CD4-positive, alpha-beta memory T cell (primary cell): Measurements from ENCODE around the gene IKZF2. TPM values are rescaled to one million over a fixed set of nuclear protein-coding genes. Genes with fewer than 3 reads are reported as not detected.

Experiments
- CTCF ChIA-PET: fragments of 350-600 bp; sonication (Branson Sonifier 250); formaldehyde crosslinking; loops from one replicate; lab custom pipeline; 2021; ENCODE audit warnings: inconsistent platforms; ENCODE audit not compliant: partially characterized antibody; lab: Charles Lee
- POLR2A ChIA-PET: fragments of 350-600 bp; sonication (Branson Sonifier 250); formaldehyde crosslinking; loops from one replicate; lab custom pipeline; 2021; ENCODE audit not compliant: partially characterized antibody; lab: Charles Lee
- DNase-seq, 5 donors: peaks; one replicate each; pipeline versions ENCODE4 v3.0.0 to v3.0.0-alpha.2; 2020 to 2022; ENCODE audit warnings: mixed read lengths in 1 of 5
- H3K27ac ChIP-seq: one replicate; pipeline ENCODE4 v1.7.0; 2013; ENCODE audit warnings: low read depth, low read length
- H3K27me3 ChIP-seq: 2 replicates; pipeline ENCODE4 v1.7.0; 2013; ENCODE audit warnings: mild to moderate bottlenecking, low read length, moderate library complexity; ENCODE audit not compliant: insufficient read depth
- H3K36me3 ChIP-seq: 2 replicates; pipeline ENCODE4 v1.7.0; 2013; ENCODE audit warnings: mild to moderate bottlenecking, low read length, moderate library complexity; ENCODE audit not compliant: insufficient read depth
- H3K4me1 ChIP-seq: 2 replicates; pipeline ENCODE4 v1.7.0; 2013; ENCODE audit warnings: mild to moderate bottlenecking, low read length, moderate library complexity; ENCODE audit not compliant: insufficient read depth
- H3K4me3 ChIP-seq, 2 donors: one replicate each; pipeline ENCODE4 v1.7.0; 2013; ENCODE audit warnings: low read length in 2 of 2, mild to moderate bottlenecking in 1 of 2
- H3K9me3 ChIP-seq, 2 donors: one replicate each; pipeline ENCODE4 v1.7.0; 2013; ENCODE audit warnings: low read length in 2 of 2, control low read depth in 1 of 2; ENCODE audit not compliant: control insufficient read depth in 1 of 2
- H3K27ac Mint-ChIP-seq, 7 donors: one replicate each; pipeline ENCODE4 v1.8.0; 2020 to 2021; ENCODE audit warnings: mixed read lengths in 7 of 7, mild to moderate bottlenecking in 6 of 7, inconsistent platforms in 3 of 7, moderate library complexity in 3 of 7
- H3K27me3 Mint-ChIP-seq, 2 donors: one replicate each; pipeline ENCODE4 v1.8.0; 2020 to 2021; ENCODE audit warnings: mixed read lengths in 2 of 2
- H3K36me3 Mint-ChIP-seq, 2 donors: one replicate each; pipeline ENCODE4 v1.8.0; 2020 to 2021; ENCODE audit warnings: mixed read lengths in 2 of 2, inconsistent platforms in 1 of 2, mild to moderate bottlenecking in 1 of 2
- H3K4me1 Mint-ChIP-seq, 4 donors: one replicate each; pipeline ENCODE4 v1.8.0; 2020 to 2021; ENCODE audit warnings: mixed read lengths in 4 of 4, mild to moderate bottlenecking in 1 of 4
- H3K4me3 Mint-ChIP-seq, 8 donors: one replicate each; pipeline ENCODE4 v1.8.0; 2020 to 2021; ENCODE audit warnings: mixed read lengths in 8 of 8, mild to moderate bottlenecking in 7 of 8, moderate library complexity in 6 of 8, inconsistent platforms in 3 of 8
- H3K9me3 Mint-ChIP-seq, 8 donors: one replicate each; pipeline ENCODE4 v1.8.0; 2020 to 2021; ENCODE audit warnings: mixed read lengths in 8 of 8, mild to moderate bottlenecking in 5 of 8, inconsistent platforms in 3 of 8, moderate library complexity in 1 of 8
- intact Hi-C: fragments of 100-400 bp; cut with micrococcal nuclease; formaldehyde crosslinking; loops from one replicate; pipeline ENCODE4 v1.15.1; 2023
- polyA plus RNA-seq, 2 donors: library from polyadenylated mRNA; unstranded; fragments of 300-500 nt; fragmentation: Illumina TruSeq; gene quantifications; one replicate each; pipeline ENCODE4 v1.2.3, GENCODE V29; 2021
- total RNA-seq, 2 experiments: library from RNA; stranded (reverse); gene quantifications; one replicate each; pipeline ENCODE4 v1.2.3, GENCODE V29; 2021

IKZF2 gene
- total and polyA plus RNA-seq, 4 experiments from 2014 or later: 0.14 to 15.0 (median 6.9) TPM

DNA sequence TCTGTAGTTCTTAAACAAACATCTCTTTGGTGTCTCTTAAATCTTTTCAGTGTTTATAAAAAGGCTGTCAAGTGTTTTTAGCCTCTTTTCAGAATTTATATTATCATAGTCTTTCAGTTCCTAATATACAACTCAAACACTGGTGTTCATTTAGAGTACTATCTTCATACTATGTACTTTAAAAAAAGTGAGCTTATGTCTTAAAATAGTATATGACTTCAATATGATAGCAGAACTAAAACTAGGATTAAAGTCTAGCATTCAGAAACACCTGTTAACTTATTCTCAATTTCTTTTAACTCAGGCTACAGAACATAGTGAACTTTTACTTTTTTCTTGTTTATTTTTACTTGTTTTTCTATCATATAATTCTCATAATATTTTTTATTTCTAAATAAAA lies 14.7 kb upstream of the IKZF2 start:
- H3K4me3 ChIP-seq: no peak overlapping the region
- POLR2A ChIA-PET: no interaction called here
- no peak for DNase-seq
- Mint-ChIP-seq H3K9me3 (peaks cover 0 to 3% (median 0%) of the 10 kb centered on the region in 8 donors), H3K27ac (no peak overlapping the region), H3K27me3 (peaks cover 0 to 3% of the 10 kb centered on the region in 2 donors), H3K4me3 (no peak overlapping the region), H3K4me1 (no peaks in the 10 kb centered on the region), H3K36me3 (no peaks in the 10 kb centered on the region)
- H3K4me1 ChIP-seq: no peaks in the 10 kb centered on the region
- intact Hi-C loops: no loop called here
- no peaks in the 10 kb centered on the region for H3K9me3 ChIP-seq
- H3K36me3 ChIP-seq: no peaks in the 10 kb centered on the region
- H3K27ac ChIP-seq: no peak overlapping the region
- CTCF ChIA-PET: no interaction called here
- no peaks in the 10 kb centered on the region for H3K27me3 ChIP-seq

DNA sequence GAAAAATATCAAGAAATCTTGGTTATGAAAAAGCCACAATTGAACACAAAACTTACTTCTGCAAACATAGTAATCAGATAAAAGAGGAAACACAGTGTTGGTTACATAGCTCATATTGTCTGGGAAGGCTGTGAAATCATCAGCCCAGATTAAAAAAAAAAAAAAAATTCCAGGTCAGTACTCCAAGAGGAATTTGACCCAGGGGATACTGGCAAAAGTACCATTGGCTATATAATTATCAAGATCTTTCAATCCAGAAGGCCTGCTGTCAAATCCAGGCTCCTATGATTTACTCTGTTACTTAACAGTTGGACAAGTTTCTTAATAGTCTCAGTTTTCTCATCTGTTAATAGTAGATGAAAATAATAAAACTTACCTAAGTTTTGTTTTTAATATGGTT lies 12.9 kb upstream of the IKZF2 start:
- Histone ChIP-seq H3K4me3 (no peak overlapping the region), H3K4me1 (no peaks in the 10 kb centered on the region), H3K36me3 (no peaks in the 10 kb centered on the region), H3K9me3 (no peaks in the 10 kb centered on the region), H3K27me3 (no peaks in the 10 kb centered on the region), H3K27ac (no peak overlapping the region)
- Mint-ChIP-seq H3K27ac (peak overlapping the region in 1 of 7 donors; percentile 39), H3K4me1 (no peaks in the 10 kb centered on the region), H3K4me3 (no peak overlapping the region), H3K36me3 (no peaks in the 10 kb centered on the region), H3K27me3 (peaks cover 0 to 3% of the 10 kb centered on the region in 2 donors), H3K9me3 (peaks cover 0 to 3% (median 0%) of the 10 kb centered on the region in 8 donors)
- intact Hi-C loops: no loop called here
- DNase-seq: no peak
- ChIA-PET CTCF (interaction anchor here (1.6 kb wide), 1 partner anchor 11 kb away, joined by 6 read pairs; no protein-coding TSS in a partner anchor), POLR2A (no interaction called here)

DNA sequence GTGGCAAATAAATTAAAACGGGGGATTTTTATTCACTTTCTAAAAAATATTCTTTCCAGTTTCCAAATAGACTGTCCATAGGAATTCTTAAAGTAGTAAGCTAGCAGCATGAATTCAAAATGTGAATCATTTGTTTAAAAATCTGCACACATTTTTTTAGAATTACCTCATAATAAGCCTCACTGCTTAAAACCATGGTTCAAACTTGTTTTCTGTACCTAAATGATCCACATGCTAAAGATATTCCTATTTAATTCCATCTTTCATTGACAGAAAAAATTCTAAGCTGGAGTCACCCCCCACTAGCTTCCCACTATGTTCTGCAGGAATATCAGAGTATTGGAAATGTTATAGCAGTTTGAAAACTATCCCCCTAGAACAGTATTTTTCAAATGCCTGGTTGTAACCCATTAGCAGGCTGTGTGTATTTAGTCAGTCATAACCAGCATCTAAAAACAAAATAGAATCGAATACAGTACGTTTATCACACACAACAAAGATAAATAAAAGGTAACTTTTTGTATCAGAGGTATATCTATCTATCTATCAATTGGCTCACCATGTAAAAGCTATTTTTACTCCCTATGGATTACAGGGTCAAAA lies 11.2 kb upstream of the IKZF2 start:
- Histone ChIP-seq H3K27ac (no peak overlapping the region), H3K9me3 (no peaks in the 10 kb centered on the region), H3K4me3 (no peak overlapping the region), H3K36me3 (no peaks in the 10 kb centered on the region), H3K27me3 (no peaks in the 10 kb centered on the region), H3K4me1 (no peaks in the 10 kb centered on the region)
- no peak overlapping the region for H3K4me3 Mint-ChIP-seq
- no peaks in the 10 kb centered on the region for H3K4me1 Mint-ChIP-seq
- H3K36me3 Mint-ChIP-seq: no peaks in the 10 kb centered on the region
- ChIA-PET CTCF (no interaction called here), POLR2A (no interaction called here)
- DNase-seq: no peak
- intact Hi-C loops: no loop called here
- no peaks in the 10 kb centered on the region for H3K27me3 Mint-ChIP-seq
- no peaks in the 10 kb centered on the region for H3K9me3 Mint-ChIP-seq
- no peak overlapping the region for H3K27ac Mint-ChIP-seq

DNA sequence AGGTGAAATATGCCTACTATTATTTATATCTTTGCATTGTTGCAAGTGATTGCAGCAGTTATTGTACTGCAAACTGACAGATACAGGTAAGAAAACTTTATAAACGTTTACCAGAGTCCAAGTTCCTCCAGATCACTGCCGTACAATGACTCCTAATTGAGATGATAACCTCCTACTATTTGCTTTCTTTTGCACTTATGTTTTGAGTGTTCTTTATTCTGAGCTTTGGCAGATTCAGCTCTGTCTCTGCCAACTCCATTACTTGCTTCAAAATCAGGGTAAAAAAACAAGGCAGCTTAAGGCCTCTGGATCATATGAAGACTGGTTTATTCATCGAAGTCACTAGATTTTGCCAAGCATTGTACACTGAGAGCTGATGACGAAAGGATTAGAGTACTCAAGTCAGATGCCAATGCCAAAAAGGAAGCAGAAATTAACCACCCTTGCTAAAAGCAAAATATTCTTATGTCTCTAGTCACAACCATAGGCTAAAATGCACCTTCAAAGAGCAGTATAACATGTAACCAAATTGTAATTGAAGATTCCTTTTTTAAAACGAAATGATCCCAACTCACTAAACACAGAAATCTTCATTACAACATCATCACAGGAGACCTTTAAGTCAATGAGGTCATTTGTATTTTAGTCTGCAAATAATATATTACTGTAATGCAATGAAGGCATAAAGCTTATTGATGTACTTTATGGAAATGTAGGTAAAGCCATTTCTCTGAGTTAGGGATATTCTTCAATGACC lies 10.5 kb upstream of the IKZF2 start:
- Mint-ChIP-seq H3K4me1 (no peaks in the 10 kb centered on the region), H3K4me3 (no peak overlapping the region), H3K27ac (no peak overlapping the region), H3K36me3 (no peaks in the 10 kb centered on the region), H3K27me3 (peaks cover 0 to 4% of the 10 kb centered on the region in 2 donors), H3K9me3 (no peaks in the 10 kb centered on the region)
- Histone ChIP-seq H3K27me3 (no peaks in the 10 kb centered on the region), H3K36me3 (no peaks in the 10 kb centered on the region), H3K9me3 (no peaks in the 10 kb centered on the region), H3K4me1 (no peaks in the 10 kb centered on the region), H3K4me3 (no peak overlapping the region), H3K27ac (no peak overlapping the region)
- CTCF ChIA-PET: interaction anchor here (1.5 kb wide), 1 partner anchor 31 kb away, joined by 3 read pairs; no protein-coding TSS in a partner anchor
- POLR2A ChIA-PET: no interaction called here
- intact Hi-C loops: no loop called here
- DNase-seq: no peak

DNA sequence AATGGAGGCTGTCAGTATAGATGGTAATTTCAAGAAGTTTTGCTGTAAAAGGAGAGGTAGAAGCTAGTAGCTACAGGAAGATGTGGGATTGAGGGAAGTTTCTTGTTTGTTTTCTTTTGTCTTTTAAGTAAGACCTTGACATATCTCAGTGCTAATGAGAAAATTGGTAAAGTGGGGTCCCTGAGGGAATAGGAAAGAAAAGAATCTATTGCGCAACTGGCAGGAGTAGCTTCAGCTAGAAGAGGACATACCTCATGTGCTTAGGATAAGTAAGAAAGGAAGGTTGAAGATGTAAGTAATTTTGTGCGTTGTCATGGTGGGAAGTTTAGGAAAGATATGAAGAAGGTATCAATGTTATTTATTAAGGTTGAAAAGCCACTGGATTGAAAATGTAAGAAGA lies 8.4 kb upstream of the IKZF2 start:
- intact Hi-C loops: no loop called here
- H3K4me1 ChIP-seq: no peaks in the 10 kb centered on the region
- H3K36me3 Mint-ChIP-seq: no peaks in the 10 kb centered on the region
- CTCF ChIA-PET: no interaction called here
- H3K4me3 Mint-ChIP-seq: no peak overlapping the region
- no peaks in the 10 kb centered on the region for H3K36me3 ChIP-seq
- H3K27me3 ChIP-seq: no peaks in the 10 kb centered on the region
- no peak overlapping the region for H3K4me3 ChIP-seq
- H3K4me1 Mint-ChIP-seq: no peaks in the 10 kb centered on the region
- no peak overlapping the region for H3K27ac Mint-ChIP-seq
- POLR2A ChIA-PET: no interaction called here
- no peaks in the 10 kb centered on the region for H3K9me3 ChIP-seq
- H3K9me3 Mint-ChIP-seq: no peaks in the 10 kb centered on the region
- DNase-seq: no peak
- H3K27ac ChIP-seq: no peak overlapping the region
- peaks cover 0 to 6% of the 10 kb centered on the region in 2 donors for H3K27me3 Mint-ChIP-seq

DNA sequence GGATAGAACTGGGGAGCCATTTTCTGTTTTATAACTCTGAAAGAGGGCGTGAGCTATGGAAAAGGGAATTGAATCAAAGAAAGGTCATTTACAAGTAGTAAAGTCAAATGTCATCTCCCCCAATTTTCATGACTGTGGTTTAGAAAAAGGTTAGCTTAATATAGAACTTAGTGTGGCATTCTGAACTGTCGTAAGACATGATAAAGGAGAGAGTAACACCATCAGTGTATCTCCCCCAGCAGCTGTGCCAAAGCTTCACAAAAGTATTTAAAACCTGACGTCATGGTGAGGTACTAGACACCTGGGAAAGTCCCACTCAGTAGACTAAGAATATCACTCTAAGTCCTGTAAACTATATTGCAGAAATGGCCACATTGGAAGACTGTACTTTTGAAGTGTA lies 5.8 kb upstream of the IKZF2 start:
- H3K27ac ChIP-seq: no peak overlapping the region
- H3K27me3 ChIP-seq: no peaks in the 10 kb centered on the region
- no peaks in the 10 kb centered on the region for H3K36me3 ChIP-seq
- Mint-ChIP-seq H3K36me3 (no peaks in the 10 kb centered on the region), H3K27ac (peak overlapping the region in 1 of 7 donors; percentile 61), H3K4me1 (peaks cover 4 to 10% (median 6%) of the 10 kb centered on the region in 4 donors), H3K4me3 (no peak overlapping the region), H3K27me3 (peaks cover 6 to 8% of the 10 kb centered on the region in 2 donors), H3K9me3 (no peaks in the 10 kb centered on the region)
- POLR2A ChIA-PET: interaction anchor here (0.6 kb wide), 1 partner anchor 1797 kb away, joined by 3 read pairs; no protein-coding TSS in a partner anchor
- H3K4me3 ChIP-seq: no peak overlapping the region
- no peaks in the 10 kb centered on the region for H3K4me1 ChIP-seq
- no peak for DNase-seq
- intact Hi-C loops: no loop called here
- CTCF ChIA-PET: interaction anchor here (0.8 kb wide), 1 partner anchor 23 kb away, joined by 3 read pairs; no protein-coding TSS in a partner anchor
- H3K9me3 ChIP-seq: no peaks in the 10 kb centered on the region

DNA sequence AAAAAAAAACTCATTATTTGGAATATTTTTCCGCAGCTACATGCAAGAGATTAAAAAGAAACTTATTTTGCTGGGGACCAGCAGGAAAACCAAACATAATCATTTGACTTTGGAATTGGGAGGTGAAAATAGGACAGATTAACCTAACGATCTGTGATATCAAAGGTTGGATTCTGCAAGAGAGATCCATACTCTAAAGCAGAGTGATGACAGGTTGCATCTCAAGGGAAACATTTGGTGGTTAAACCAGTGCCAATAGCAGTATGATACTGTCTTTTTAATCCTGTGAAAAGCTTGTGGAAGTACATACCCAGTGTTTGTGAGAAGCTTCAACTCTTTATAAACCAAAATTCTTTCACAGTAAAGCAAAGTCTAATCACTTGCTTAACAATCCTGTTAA lies 5.3 kb upstream of the IKZF2 start:
- intact Hi-C loops: no loop called here
- Histone ChIP-seq H3K4me1 (no peaks in the 10 kb centered on the region), H3K9me3 (no peaks in the 10 kb centered on the region), H3K27ac (no peak overlapping the region), H3K4me3 (no peak overlapping the region), H3K36me3 (no peaks in the 10 kb centered on the region), H3K27me3 (no peaks in the 10 kb centered on the region)
- H3K4me1 Mint-ChIP-seq: peaks cover 4 to 10% (median 8%) of the 10 kb centered on the region in 4 donors
- no peaks in the 10 kb centered on the region for H3K36me3 Mint-ChIP-seq
- no peaks in the 10 kb centered on the region for H3K9me3 Mint-ChIP-seq
- POLR2A ChIA-PET: interaction anchor here (0.6 kb wide), 1 partner anchor 1798 kb away, joined by 3 read pairs; no protein-coding TSS in a partner anchor
- no peak for DNase-seq
- no peak overlapping the region for H3K4me3 Mint-ChIP-seq
- H3K27ac Mint-ChIP-seq: peak overlapping the region in 1 of 7 donors; percentile 61
- H3K27me3 Mint-ChIP-seq: peaks cover 6 to 8% of the 10 kb centered on the region in 2 donors
- CTCF ChIA-PET: interaction anchor here (0.8 kb wide), 1 partner anchor 22 kb away, joined by 3 read pairs; no protein-coding TSS in a partner anchor
